ENCODE data around the gene TAF4.
"Not testable (repeated sequence)": the region's sequence is repeated elsewhere in the genome, so short reads cannot be mapped to it uniquely, and the experiment has no call there.

The TAF4 gene

GRCh38 chr20:62001178-62001715 is 64.4 kb downstream of the TAF4 start:
- DNase-seq = no peak

- DNase-seq = no peak
These were observed 67.1 kb downstream of the TAF4 start for GRCh38 chr20:61998343-61999121.

- DNase-seq = no peak
These were observed 67.8 kb downstream of the TAF4 start for GRCh38 chr20:61997891-61998290.

- DNase-seq = no peak
These were observed 68.3 kb downstream of the TAF4 start for GRCh38 chr20:61997372-61997771.

- no peak for DNase-seq
These were observed 71.1 kb downstream of the TAF4 start for GRCh38 chr20:61994546-61994945.

- no peak for DNase-seq
These were observed 72.6 kb downstream of the TAF4 start for GRCh38 chr20:61993058-61993457.

- DNase-seq = no peak
These were observed 74.2 kb downstream of the TAF4 start for GRCh38 chr20:61991476-61991875.

- DNase-seq = no peak
These were observed 75.2 kb downstream of the TAF4 start for GRCh38 chr20:61990484-61990883.

GRCh38 chr20:61989741-61990140 is 75.9 kb downstream of the TAF4 start:
- no peak for DNase-seq

- DNase-seq = no peak
These were observed 77.0 kb downstream of the TAF4 start for GRCh38 chr20:61988665-61989064.

GRCh38 chr20:61986762-61987321 is 78.8 kb downstream of the TAF4 start:
- no peak for DNase-seq

GRCh38 chr20:61985096-61985495 is 80.6 kb downstream of the TAF4 start:
- DNase-seq = no peak

- DNase-seq = not testable (repeated sequence)
These were observed 81.2 kb downstream of the TAF4 start for GRCh38 chr20:61984431-61984830.

GRCh38 chr20:61983965-61984364 is 81.7 kb downstream of the TAF4 start:
- no peak for DNase-seq

- no peak for DNase-seq
These were observed 82.7 kb downstream of the TAF4 start for GRCh38 chr20:61982951-61983315.

- no peak for DNase-seq
These were observed 83.3 kb downstream of the TAF4 start for GRCh38 chr20:61982191-61982950.

- not testable (repeated sequence) for DNase-seq
These were observed 84.0 kb downstream of the TAF4 start for GRCh38 chr20:61981691-61982090.

GRCh38 chr20:61980647-61981583 is 84.8 kb downstream of the TAF4 start:
- no peak for DNase-seq

- no peak for DNase-seq
These were observed 85.7 kb downstream of the TAF4 start for GRCh38 chr20:61979701-61980635.

GRCh38 chr20:61979090-61979489 is 86.6 kb downstream of the TAF4 start:
- no peak for DNase-seq

- no peak for DNase-seq
These were observed 87.2 kb downstream of the TAF4 start for GRCh38 chr20:61978491-61978890.

GRCh38 chr20:61977419-61977786 is 88.3 kb downstream of the TAF4 start:
- no peak for DNase-seq
